Measurements from ENCODE around the gene DEXI. TPM values are rescaled to one million over a fixed set of nuclear protein-coding genes. Genes with fewer than 3 reads are reported as not detected.

The DEXI gene
- total and polyA plus RNA-seq, 9 of the 15 experiments (the other 6 are each of a cell fraction or from before 2014, with no cell fraction given): 2.9 to 40.1 (median 22.0) TPM

- TF ChIP-seq, protein P1, sequence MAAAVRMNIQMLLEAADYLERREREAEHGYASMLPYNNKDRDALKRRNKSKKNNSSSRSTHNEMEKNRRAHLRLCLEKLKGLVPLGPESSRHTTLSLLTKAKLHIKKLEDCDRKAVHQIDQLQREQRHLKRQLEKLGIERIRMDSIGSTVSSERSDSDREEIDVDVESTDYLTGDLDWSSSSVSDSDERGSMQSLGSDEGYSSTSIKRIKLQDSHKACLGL (CRISPR knock-in tag; IDR thresholded peaks at IDR 0.05; ENCODE audit: borderline replicate concordance, poor library complexity, severe bottlenecking): no peak
Measured at GRCh38 chr16:10951026-10951425, 8.8 kb upstream of the DEXI start (continued).

- no TSS peak for BruUV-seq (replicated peaks)
- no peak for FAIRE-seq
- no peak overlapping the region for H3K4me2 ChIP-seq (ENCODE audit: insufficient read depth, low read length)
Measured at GRCh38 chr16:10950393-10950792, 8.1 kb upstream of the DEXI start.

More at GRCh38 chr16:10950393-10950792, 8.1 kb upstream of the DEXI start:
- no peaks in the 10 kb centered on the region for H3K9me3 ChIP-seq (replicated peaks; ENCODE audit: control insufficient read depth, insufficient read depth, low read depth, low read length)
- 63% methylated on average over 5 of the region's 5 CpGs for WGBS (ENCODE audit: insufficient coverage, low coverage, missing lambda C conversion rate)
- H3K36me3 ChIP-seq (ENCODE audit: control insufficient read depth, insufficient read depth, low read length): no peaks in the 10 kb centered on the region
- in situ Hi-C loops (cut with MboI) (loop anchor here (10.0 to 25.0 kb wide), 3 partner anchors 587 to 864 kb away; partner anchors contain the start of gene SNN), intact Hi-C loops (cut with micrococcal nuclease) (loop anchor here (5.0 kb wide), 1 partner anchor 422 kb away; no protein-coding TSS in a partner anchor)
- peaks cover 51% of the 10 kb centered on the region for H3K79me2 ChIP-seq (ENCODE audit: control insufficient read depth, insufficient read depth, low read length)
- DNase-seq (ENCODE audit: extremely low read depth in 1 of 4, low spot score in 3 of 4): no peak
- H4K20me1 ChIP-seq (replicated peaks; ENCODE audit: control insufficient read depth, insufficient read depth, low read length): peaks cover 21% of the 10 kb centered on the region
- no peak overlapping the region for H2AFZ ChIP-seq (ENCODE audit: low read depth, low read length)
- no peak overlapping the region for H3K4me3 ChIP-seq
- H3K27ac ChIP-seq (ENCODE audit: extremely low read depth, low read depth, low read length): no peak overlapping the region
- ChIA-PET POLR2A (interaction anchor here (0.9 kb wide), 1 partner anchor 304 kb away, joined by 3 read pairs; no protein-coding TSS in a partner anchor), CTCF (ENCODE audit: low intra/inter-chr PET ratio) (interaction anchor here (0.5 kb wide), 1 partner anchor 598 kb away, joined by 3 read pairs; no protein-coding TSS in a partner anchor)
- H3K9me1 ChIP-seq (ENCODE audit: control insufficient read depth, insufficient read depth, low read length): no peaks in the 10 kb centered on the region
- no peaks in the 10 kb centered on the region for H3K27me3 ChIP-seq (ENCODE audit: control insufficient read depth in 2 of 2, insufficient read depth in 2 of 2, low read length in 2 of 2)
- TF ChIP-seq DACH1 (IDR thresholded peaks at IDR 0.05; ENCODE audit: partially characterized antibody) (no peak), BDP1 (IDR thresholded peaks at IDR 0.05; ENCODE audit: insufficient read depth, insufficient read length) (no peak), HDGF (IDR thresholded peaks at IDR 0.05) (no peak), NR0B1 (IDR thresholded peaks at IDR 0.05; ENCODE audit: partially characterized antibody) (no peak), GABPB2 (CRISPR knock-in tag; conservative IDR thresholded peaks at IDR 0.05) (no peak), TFAM (CRISPR knock-in tag; conservative IDR thresholded peaks at IDR 0.05) (no peak), SMARCA4 (IDR thresholded peaks at IDR 0.05) (no peak), ILF3 (IDR thresholded peaks at IDR 0.05; ENCODE audit: borderline replicate concordance) (no peak), HMGN3 (IDR thresholded peaks at IDR 0.05; ENCODE audit: borderline replicate concordance, extremely low read depth, insufficient read length, low read depth, low read length) (no peak), JUND (IDR thresholded peaks at IDR 0.05; ENCODE audit: borderline replicate concordance, low read depth, low read length) (no peak), JUND (tag; IDR thresholded peaks at IDR 0.05; ENCODE audit: borderline replicate concordance, low read depth, low read length) (no peak), GATAD2B (IDR thresholded peaks at IDR 0.05; ENCODE audit: borderline replicate concordance) (no peak), U2AF2 (optimal IDR thresholded peaks at IDR 0.05; ENCODE audit: low read depth, low read length) (no peak)
- TF ChIP-seq, protein P2, sequence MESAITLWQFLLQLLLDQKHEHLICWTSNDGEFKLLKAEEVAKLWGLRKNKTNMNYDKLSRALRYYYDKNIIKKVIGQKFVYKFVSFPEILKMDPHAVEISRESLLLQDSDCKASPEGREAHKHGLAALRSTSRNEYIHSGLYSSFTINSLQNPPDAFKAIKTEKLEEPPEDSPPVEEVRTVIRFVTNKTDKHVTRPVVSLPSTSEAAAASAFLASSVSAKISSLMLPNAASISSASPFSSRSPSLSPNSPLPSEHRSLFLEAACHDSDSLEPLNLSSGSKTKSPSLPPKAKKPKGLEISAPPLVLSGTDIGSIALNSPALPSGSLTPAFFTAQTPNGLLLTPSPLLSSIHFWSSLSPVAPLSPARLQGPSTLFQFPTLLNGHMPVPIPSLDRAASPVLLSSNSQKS (CRISPR knock-in tag; IDR thresholded peaks at IDR 0.05): no peak
- ATAC-seq: no peak
- H3K9ac ChIP-seq (ENCODE audit: insufficient read depth in 1 of 2, low read depth in 2 of 2, low read length in 2 of 2): no peak overlapping the region
- peaks cover 19 to 24% of the 10 kb centered on the region in 2 experiments; a peak in 4 of 5 replicates for H3K4me1 ChIP-seq (replicated peaks in 1 of 2; ENCODE audit: control insufficient read depth in 2 of 2, insufficient read depth in 2 of 2, low read length in 2 of 2)

Data from K562 (cell line).